MM.1S (cell line): ENCODE results near the gene STARD8.
"Not testable (repeated sequence)": the region's sequence is repeated elsewhere in the genome, so short reads cannot be mapped to it uniquely, and the experiment has no call there.

ENCODE experiments used
- DNase-seq: peaks from one replicate; pipeline ENCODE4 v3.0.0-alpha.2; 2015
- H2AFZ ChIP-seq: fragments of 300-600 bp; sonication (generic); 2 replicates; pipeline ENCODE4 v1.6.0; 2016; ENCODE audit warnings: antibody characterized with exemption, low read length
- H3F3A ChIP-seq: fragments of 300-600 bp; sonication (generic); 2 replicates; pipeline ENCODE4 v1.6.1; 2016; ENCODE audit warnings: mild to moderate bottlenecking, antibody characterized with exemption, low read length, moderate library complexity, mixed read lengths; ENCODE audit not compliant: insufficient read depth
- H3K27ac ChIP-seq: fragments of 300-600 bp; sonication (generic); 2 replicates; pipeline ENCODE4 v1.5.1; 2016; ENCODE audit warnings: mild to moderate bottlenecking, low read length
- H3K27me3 ChIP-seq: fragments of 300-600 bp; sonication (generic); replicated peaks from 2 replicates; pipeline ENCODE4 v1.6.0; 2016; ENCODE audit warnings: low read length; ENCODE audit not compliant: insufficient read depth
- H3K36me3 ChIP-seq: fragments of 300-600 bp; sonication (generic); replicated peaks from 2 replicates; pipeline ENCODE4 v1.6.1; 2016; ENCODE audit warnings: mild to moderate bottlenecking, low read length, mixed read lengths; ENCODE audit not compliant: insufficient read depth
- H3K4me1 ChIP-seq: fragments of 300-600 bp; sonication (generic); 2 replicates; pipeline ENCODE4 v1.6.1; 2016; ENCODE audit warnings: low read length, mixed read lengths
- H3K4me2 ChIP-seq: fragments of 300-600 bp; sonication (generic); 2 replicates; pipeline ENCODE4 v1.6.0; 2016; ENCODE audit warnings: low read depth, low read length
- H3K4me3 ChIP-seq: fragments of 300-600 bp; sonication (generic); 2 replicates; pipeline ENCODE4 v1.5.1; 2016; ENCODE audit warnings: low read length, mixed read lengths
- H3K79me2 ChIP-seq: fragments of 300-600 bp; sonication (generic); 2 replicates; pipeline ENCODE4 v1.6.1; 2016; ENCODE audit warnings: mixed run types, low read length, mixed read lengths
- H3K9ac ChIP-seq: fragments of 300-600 bp; sonication (generic); 2 replicates; pipeline ENCODE4 v1.6.1; 2016; ENCODE audit warnings: low read length, mixed read lengths
- H3K9me2 ChIP-seq: fragments of 300-600 bp; sonication (generic); replicated peaks from 2 replicates; pipeline ENCODE4 v1.6.1; 2016; ENCODE audit warnings: mild to moderate bottlenecking, low read length, mixed read lengths; ENCODE audit not compliant: insufficient read depth
- H3K9me3 ChIP-seq: fragments of 300-600 bp; sonication (generic); replicated peaks from 2 replicates; pipeline ENCODE4 v1.6.1; 2016; ENCODE audit warnings: mild to moderate bottlenecking, low read length, mixed read lengths; ENCODE audit not compliant: insufficient read depth
- H4K20me1 ChIP-seq: fragments of 300-600 bp; sonication (generic); 2 replicates; pipeline ENCODE4 v1.6.1; 2016; ENCODE audit warnings: mild to moderate bottlenecking, low read length, moderate library complexity, mixed read lengths; ENCODE audit not compliant: insufficient read depth
- EZH2 ChIP-seq: fragments of 300-600 bp; sonication (generic); optimal IDR thresholded peaks from 2 replicates; pipeline ENCODE3; 2017; ENCODE audit warnings: low read depth, mild to moderate bottlenecking, antibody characterized with exemption, low read length, mixed read lengths
- EZH2phosphoT487 ChIP-seq: fragments of 300-600 bp; sonication (generic); IDR thresholded peaks from 2 replicates; pipeline ENCODE4 v1.6.1; 2018; ENCODE audit warnings: antibody characterized with exemption, low read length
- TF ChIP-seq, protein P1 (sequence below): fragments of 300-600 bp; sonication (generic); IDR thresholded peaks from 2 replicates; pipeline ENCODE4 v1.5.1; 2016; ENCODE audit warnings: antibody characterized with exemption, low read length, mixed read lengths

STARD8 gene

DNA sequence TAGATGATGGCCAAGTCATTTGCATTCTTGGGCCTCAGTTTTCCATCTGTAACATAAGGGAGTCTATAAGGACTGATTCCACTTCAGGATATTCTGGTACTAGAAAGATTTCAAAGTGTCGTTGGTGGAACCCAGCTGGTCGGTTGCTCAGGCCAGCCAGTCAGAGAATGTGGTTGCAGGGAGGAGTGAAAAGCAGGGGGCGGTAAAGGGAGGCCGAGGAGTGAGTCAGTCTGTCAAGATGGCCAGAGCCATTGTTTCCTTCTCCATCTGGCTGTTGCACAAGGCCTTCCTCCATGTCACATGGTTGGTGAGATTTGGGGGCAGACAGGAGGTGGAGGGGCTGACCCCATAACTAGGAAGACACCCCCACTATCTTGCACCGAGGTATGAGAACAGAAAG lies 38.2 kb downstream of the STARD8 start:
- Histone ChIP-seq H3K4me3 (no peak overlapping the region), H4K20me1 (no peaks in the 10 kb centered on the region), H3K9me3 (no peaks in the 10 kb centered on the region), H3K79me2 (no peaks in the 10 kb centered on the region), H3K27me3 (no peaks in the 10 kb centered on the region), H3F3A (no peaks in the 10 kb centered on the region), H3K36me3 (no peaks in the 10 kb centered on the region), H3K27ac (no peak overlapping the region), H3K9me2 (no peaks in the 10 kb centered on the region), H3K4me2 (peak overlapping the region; percentile 50; the same call in 1 of the 2 replicates), H3K9ac (no peak overlapping the region), H3K4me1 (no peaks in the 10 kb centered on the region), H2AFZ (peak overlapping the region; percentile 27; the same call in 1 of the 2 replicates)
- DNase-seq, result no peak
- no peak for TF ChIP-seq EZH2
- TF ChIP-seq, protein P1, sequence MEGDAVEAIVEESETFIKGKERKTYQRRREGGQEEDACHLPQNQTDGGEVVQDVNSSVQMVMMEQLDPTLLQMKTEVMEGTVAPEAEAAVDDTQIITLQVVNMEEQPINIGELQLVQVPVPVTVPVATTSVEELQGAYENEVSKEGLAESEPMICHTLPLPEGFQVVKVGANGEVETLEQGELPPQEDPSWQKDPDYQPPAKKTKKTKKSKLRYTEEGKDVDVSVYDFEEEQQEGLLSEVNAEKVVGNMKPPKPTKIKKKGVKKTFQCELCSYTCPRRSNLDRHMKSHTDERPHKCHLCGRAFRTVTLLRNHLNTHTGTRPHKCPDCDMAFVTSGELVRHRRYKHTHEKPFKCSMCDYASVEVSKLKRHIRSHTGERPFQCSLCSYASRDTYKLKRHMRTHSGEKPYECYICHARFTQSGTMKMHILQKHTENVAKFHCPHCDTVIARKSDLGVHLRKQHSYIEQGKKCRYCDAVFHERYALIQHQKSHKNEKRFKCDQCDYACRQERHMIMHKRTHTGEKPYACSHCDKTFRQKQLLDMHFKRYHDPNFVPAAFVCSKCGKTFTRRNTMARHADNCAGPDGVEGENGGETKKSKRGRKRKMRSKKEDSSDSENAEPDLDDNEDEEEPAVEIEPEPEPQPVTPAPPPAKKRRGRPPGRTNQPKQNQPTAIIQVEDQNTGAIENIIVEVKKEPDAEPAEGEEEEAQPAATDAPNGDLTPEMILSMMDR, result no peak
- TF ChIP-seq EZH2phosphoT487, result no peak

DNA sequence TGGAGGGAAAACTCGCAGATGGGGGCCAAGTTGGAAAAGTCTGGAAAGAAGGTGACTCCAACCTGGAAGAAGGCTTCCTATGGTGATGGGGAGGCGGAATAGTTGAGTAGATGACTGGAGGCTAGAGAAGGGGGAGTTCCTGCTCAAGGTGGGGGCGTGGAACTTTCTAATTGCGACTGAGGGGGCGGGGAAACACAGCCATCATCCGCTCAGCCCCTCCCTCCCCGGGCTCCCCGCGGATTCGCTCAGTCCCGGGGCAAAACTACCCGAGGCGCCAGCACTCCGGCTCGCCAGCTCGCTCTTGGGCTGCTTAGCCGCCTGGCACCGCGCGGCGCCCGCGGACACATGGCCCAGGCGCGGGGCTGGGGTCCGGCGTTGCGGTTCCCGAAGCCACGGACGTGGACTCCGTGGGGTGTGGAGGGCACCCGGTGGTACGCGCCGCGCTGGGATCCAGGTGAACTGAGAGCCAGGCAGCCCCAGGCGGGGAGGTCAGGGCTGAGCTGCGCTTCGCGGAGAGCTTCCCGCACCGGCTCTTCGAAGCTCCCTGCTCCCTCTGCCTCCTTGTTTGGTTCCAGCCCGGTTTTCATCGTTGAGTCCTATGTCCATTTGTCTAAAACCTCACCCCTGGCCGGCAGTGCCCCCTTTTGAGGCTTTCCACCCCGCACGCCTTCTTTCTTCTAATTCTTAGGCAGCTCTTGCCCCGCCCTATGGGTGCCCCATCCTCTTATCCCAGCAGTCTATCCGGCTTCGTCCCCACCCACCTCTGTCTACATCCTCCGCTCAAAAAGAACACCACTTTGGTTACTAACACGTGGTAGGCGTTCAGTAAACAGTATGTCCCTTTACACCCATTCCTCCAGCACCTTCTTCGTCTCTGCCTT lies 38.9 kb downstream of the STARD8 start:
- Histone ChIP-seq H3K27me3 (no peaks in the 10 kb centered on the region), H3K79me2 (no peaks in the 10 kb centered on the region), H3K9me3 (no peaks in the 10 kb centered on the region), H3K9me2 (no peaks in the 10 kb centered on the region), H3K9ac (no peak overlapping the region), H3K4me1 (no peaks in the 10 kb centered on the region), H3F3A (no peaks in the 10 kb centered on the region), H3K27ac (no peak overlapping the region), H3K36me3 (no peaks in the 10 kb centered on the region), H4K20me1 (no peaks in the 10 kb centered on the region), H2AFZ (peak overlapping the region; percentile 27; the same call in 1 of the 2 replicates), H3K4me3 (peak overlapping the region; percentile 36; the same call in 1 of the 2 replicates), H3K4me2 (peak overlapping the region; percentile 50; the same call in 1 of the 2 replicates)
- TF ChIP-seq, protein P1, result no peak
- TF ChIP-seq EZH2 (no peak), EZH2phosphoT487 (no peak)
- DNase-seq, result no peak

DNA sequence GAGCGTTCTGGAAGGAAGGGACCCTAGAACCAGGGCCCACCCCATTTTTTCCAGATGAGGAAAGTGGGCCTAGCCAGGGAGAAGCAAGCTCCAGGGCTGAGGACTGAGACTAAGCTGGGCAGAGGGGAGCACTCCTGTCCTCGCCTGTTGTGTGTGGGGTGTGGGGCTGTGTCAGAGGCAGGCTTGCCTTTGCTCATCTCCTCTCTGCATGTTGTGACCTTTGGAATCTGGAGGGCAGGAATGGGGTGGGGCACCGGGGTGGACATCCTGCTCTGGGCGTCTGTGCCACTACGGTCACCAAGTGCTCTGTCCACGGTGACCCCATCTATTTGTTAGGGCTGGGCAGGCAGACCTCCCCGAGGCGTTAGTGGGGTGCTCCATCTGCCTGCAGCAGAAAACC lies 41.5 kb downstream of the STARD8 start:
- not testable (repeated sequence) for H3K9me3 ChIP-seq, H4K20me1 ChIP-seq, H3K4me1 ChIP-seq, H3K4me2 ChIP-seq, H3K79me2 ChIP-seq, H3K9ac ChIP-seq, H3K27ac ChIP-seq, H3K36me3 ChIP-seq, H3K9me2 ChIP-seq, DNase-seq, H3K27me3 ChIP-seq, H2AFZ ChIP-seq, H3K4me3 ChIP-seq
- peaks cover 11% of the 10 kb centered on the region; the same call in 1 of the 2 replicates for H3F3A ChIP-seq

DNA sequence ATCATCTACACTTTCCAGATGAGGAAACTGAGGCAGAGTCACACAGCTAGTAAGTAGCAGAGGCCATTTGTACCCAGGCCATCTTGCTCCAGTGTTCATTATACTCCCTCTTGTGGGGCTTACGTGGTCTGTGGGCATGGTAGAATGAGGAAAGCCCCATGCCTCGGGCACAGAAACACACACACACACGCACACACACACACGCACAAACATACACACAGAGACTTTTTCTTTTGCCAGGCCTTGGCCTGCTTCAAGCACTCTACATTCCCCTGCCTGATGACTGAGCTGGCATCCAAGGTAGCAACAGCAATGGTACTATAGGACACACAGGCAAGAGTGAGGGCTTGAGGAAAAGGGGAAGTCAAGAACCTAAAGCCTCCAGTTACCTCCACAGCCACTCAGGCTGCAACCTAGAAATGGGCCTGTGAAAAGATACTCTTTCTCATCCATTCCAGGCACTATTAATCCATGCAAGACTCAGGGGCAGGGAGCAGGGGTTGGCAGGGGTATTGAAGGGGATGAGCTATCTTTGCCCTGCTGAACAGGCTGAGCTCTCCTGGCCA lies 43.6 kb downstream of the STARD8 start:
- Histone ChIP-seq H3K4me3 (no peak overlapping the region), H3K9ac (no peak overlapping the region), H3K9me3 (no peaks in the 10 kb centered on the region), H3K79me2 (peaks cover 16% of the 10 kb centered on the region; the same call in 1 of the 2 replicates), H3K27ac (no peak overlapping the region), H3K4me1 (0 out of 2 replicates have a peak, but pooled peaks cover 5% of the 10 kb centered on the region), H3K36me3 (no peaks in the 10 kb centered on the region), H3K27me3 (no peaks in the 10 kb centered on the region), H3K9me2 (no peaks in the 10 kb centered on the region), H3F3A (peaks cover 17% of the 10 kb centered on the region; the same call in 1 of the 2 replicates), H2AFZ (no peak overlapping the region), H4K20me1 (no peaks in the 10 kb centered on the region), H3K4me2 (no peak overlapping the region)
- DNase-seq, result no peak
- TF ChIP-seq, protein P1, result no peak
- TF ChIP-seq EZH2 (no peak), EZH2phosphoT487 (no peak)
